Small intestine (tissue), 7 donors: ENCODE measurements around the gene STOML1. TPM values are rescaled to one million over a fixed set of nuclear protein-coding genes. Genes with fewer than 3 reads are reported as not detected.
"Not testable (repeated sequence)": the region's sequence is repeated elsewhere in the genome, so short reads cannot be mapped to it uniquely, and the experiment has no call there.

ENCODE experiments used
- DNase-seq, 2 donors: peaks; one replicate each; pipeline versions ENCODE4 v3.0.0 to v3.0.0-alpha.2; 2013
- FAIRE-seq: peaks from 2 replicates; lab custom pipeline; 2012; peaks lifted over from hg19 to GRCh38; lab: Jason Lieb, UNC
- H3K27ac ChIP-seq, 3 donors: one replicate each; pipeline ENCODE4 v1.5.1; 2013; ENCODE audit warnings: low read length in 2 of 3, mild to moderate bottlenecking in 2 of 3, control low read depth in 1 of 3, inconsistent platforms in 1 of 3, low read depth in 1 of 3, moderate library complexity in 1 of 3
- H3K27me3 ChIP-seq, 3 donors: one replicate each; pipeline ENCODE4 v1.6.1; 2013; ENCODE audit warnings: low read length in 3 of 3, inconsistent platforms in 1 of 3; ENCODE audit not compliant: control insufficient read depth in 3 of 3, insufficient read depth in 3 of 3
- H3K36me3 ChIP-seq, 3 donors: one replicate each; pipeline ENCODE4 v1.6.1; 2013; ENCODE audit warnings: low read length in 3 of 3, inconsistent platforms in 1 of 3, low read depth in 1 of 3, mild to moderate bottlenecking in 1 of 3, moderate library complexity in 1 of 3; ENCODE audit not compliant: control insufficient read depth in 3 of 3, insufficient read depth in 2 of 3
- H3K4me1 ChIP-seq, 3 donors: one replicate each; pipeline ENCODE4 v1.6.1; 2013; ENCODE audit warnings: low read length in 2 of 3, inconsistent platforms in 1 of 3, low read depth in 1 of 3, mild to moderate bottlenecking in 1 of 3, moderate library complexity in 1 of 3; ENCODE audit not compliant: control insufficient read depth in 3 of 3, insufficient read depth in 2 of 3
- H3K4me3 ChIP-seq, 3 donors: one replicate each; pipeline ENCODE4 v1.5.1; 2013; ENCODE audit warnings: low read length in 3 of 3, control low read depth in 1 of 3, inconsistent platforms in 1 of 3, low read depth in 1 of 3, mild to moderate bottlenecking in 1 of 3, moderate library complexity in 1 of 3
- H3K9me3 ChIP-seq, 2 donors: one replicate each; pipeline ENCODE4 v1.6.1; 2013; ENCODE audit warnings: low read depth in 1 of 2, low read length in 1 of 2; ENCODE audit not compliant: control insufficient read depth in 2 of 2, insufficient read depth in 1 of 2
- WGBS, 3 donors: extraction: QIAGEN DNeasy Blood & Tissue Kit; methylation state at CpG; one replicate each; pipeline ENCODE4 v1.1.7; 2013; 5-methylcytosine and 5-hydroxymethylcytosine counted together
- polyA plus RNA-seq, 4 donors: library from polyadenylated mRNA; stranded (reverse) in 3 of 4; unstranded in 1 of 4; fragments of 200-250 nt in 3 of 4; fragments of 120-200 nt in 1 of 4; gene quantifications; one replicate each; pipeline versions ENCODE4 v1.2.1 to v1.2.3, GENCODE V29; 2013
- donor health status: healthy with polysubstance abuse.
- donor health status: control.
- donor health status: control.
- donor health status: Bipolar disorder and iron deficiency.
- donor health status: healthy.

Gene STOML1
- polyA plus RNA-seq, 4 donors = 7.8 to 22.1 (median 8.7) TPM

- no peak overlapping the region for H3K4me3 ChIP-seq
- 82 to 87% (median 84%) methylated on average over 6 of the region's 6 CpGs for WGBS, 3 donors
- H3K27ac ChIP-seq = no peak overlapping the region
- peaks cover 0 to under 1% of the 10 kb centered on the region in 2 donors for H3K9me3 ChIP-seq
- FAIRE-seq (no peak), DNase-seq (no peak)
- H3K27me3 ChIP-seq = peaks cover 0 to 3% (median 0%) of the 10 kb centered on the region in 3 donors
- peaks cover 0 to 2% (median 0%) of the 10 kb centered on the region in 3 donors for H3K4me1 ChIP-seq
- no peaks in the 10 kb centered on the region for H3K36me3 ChIP-seq
These were observed 22.8 kb downstream of the STOML1 start for GRCh38 chr15:73969151-73969759.

GRCh38 chr15:73968461-73968860 lies 23.6 kb downstream of the STOML1 start:
- WGBS, 3 donors = 94 to 96% (median 94%) methylated on average over 3 of the region's 3 CpGs
- Histone ChIP-seq H3K36me3 (no peaks in the 10 kb centered on the region), H3K27me3 (peaks cover 0 to 3% (median 0%) of the 10 kb centered on the region in 3 donors), H3K27ac (no peak overlapping the region), H3K9me3 (no peaks in the 10 kb centered on the region), H3K4me1 (peaks cover 0 to 2% (median 0%) of the 10 kb centered on the region in 3 donors), H3K4me3 (no peak overlapping the region)
- FAIRE-seq = no peak
- DNase-seq = no peak

- no peak for FAIRE-seq
- WGBS, 3 donors = 13 to 29% (median 19%) methylated on average over 2 of the region's 2 CpGs
- H3K27ac ChIP-seq = peak overlapping the region in 1 of 3 donors; percentile 32
These were observed 26.4 kb downstream of the STOML1 start for GRCh38 chr15:73965758-73966113.

GRCh38 chr15:73965094-73965757 lies 26.9 kb downstream of the STOML1 start:
- H3K4me1 ChIP-seq = peaks cover 0 to 2% (median 0%) of the 10 kb centered on the region in 3 donors
- peaks cover 0 to 3% (median 0%) of the 10 kb centered on the region in 3 donors for H3K27me3 ChIP-seq
- no peaks in the 10 kb centered on the region for H3K9me3 ChIP-seq
- DNase-seq = no peak
- peak overlapping the region in 1 of 3 donors; percentile 32 for H3K27ac ChIP-seq
- H3K36me3 ChIP-seq = no peaks in the 10 kb centered on the region
- no peak overlapping the region for H3K4me3 ChIP-seq
- no peak for FAIRE-seq
- WGBS, 3 donors = 19 to 31% (median 29%) methylated on average over 13 of the region's 13 CpGs

More at GRCh38 chr15:73965758-73966113, 26.4 kb downstream of the STOML1 start:
- Histone ChIP-seq H3K4me1 (peaks cover 0 to 2% (median 0%) of the 10 kb centered on the region in 3 donors), H3K4me3 (no peak overlapping the region), H3K9me3 (no peaks in the 10 kb centered on the region), H3K36me3 (no peaks in the 10 kb centered on the region), H3K27me3 (peaks cover 0 to 3% (median 0%) of the 10 kb centered on the region in 3 donors)
- DNase-seq = no peak

GRCh38 chr15:73964736-73965093 lies 27.4 kb downstream of the STOML1 start:
- Histone ChIP-seq H3K36me3 (no peaks in the 10 kb centered on the region), H3K4me1 (peaks cover 0 to 2% (median 0%) of the 10 kb centered on the region in 3 donors), H3K27me3 (peaks cover 0 to 3% (median 0%) of the 10 kb centered on the region in 3 donors), H3K27ac (peak overlapping the region in 1 of 3 donors; percentile 19), H3K9me3 (no peaks in the 10 kb centered on the region), H3K4me3 (no peak overlapping the region)
- WGBS, 3 donors = 2 to 6% (median 6%) methylated on average over 11 of the region's 11 CpGs
- peak; percentile 82 to 83 for DNase-seq
- FAIRE-seq = no peak

- Histone ChIP-seq H3K4me1 (peaks cover 0 to 2% (median 0%) of the 10 kb centered on the region in 3 donors), H3K27ac (no peak overlapping the region), H3K27me3 (peaks cover 0 to 3% (median 0%) of the 10 kb centered on the region in 3 donors), H3K36me3 (no peaks in the 10 kb centered on the region), H3K9me3 (no peaks in the 10 kb centered on the region), H3K4me3 (no peak overlapping the region)
- FAIRE-seq (no peak), DNase-seq (no peak)
- 71 to 73% (median 72%) methylated on average over 5 of the region's 5 CpGs for WGBS, 3 donors
These were observed 29.7 kb downstream of the STOML1 start for GRCh38 chr15:73962433-73962832.

GRCh38 chr15:73960472-73961070 lies 31.5 kb downstream of the STOML1 start:
- 92 to 96% (median 93%) methylated on average over 7 of the region's 7 CpGs for WGBS, 3 donors
- not testable (repeated sequence) for H3K4me1 ChIP-seq, DNase-seq, H3K27ac ChIP-seq, H3K4me3 ChIP-seq, H3K27me3 ChIP-seq, H3K9me3 ChIP-seq, H3K36me3 ChIP-seq, FAIRE-seq

- H3K4me3 ChIP-seq = no peak overlapping the region
- no peak for DNase-seq
- WGBS, 3 donors = 52 to 84% (median 62%) methylated on average over 6 of the region's 6 CpGs
- H3K27me3 ChIP-seq = peaks cover 0 to under 1% (median 0%) of the 10 kb centered on the region in 3 donors
- no peaks in the 10 kb centered on the region for H3K36me3 ChIP-seq
- peaks cover 0 to under 1% (median 0%) of the 10 kb centered on the region in 3 donors for H3K4me1 ChIP-seq
- no peak for FAIRE-seq
- H3K9me3 ChIP-seq = no peaks in the 10 kb centered on the region
- no peak overlapping the region for H3K27ac ChIP-seq
These were observed 32.3 kb downstream of the STOML1 start for GRCh38 chr15:73959801-73960200.
